Breast epithelium (tissue), 3 donors: Measurements from ENCODE around the gene ZNF473.
"Not testable (repeated sequence)": the region's sequence is repeated elsewhere in the genome, so short reads cannot be mapped to it uniquely, and the experiment has no call there.

Experiments
- POLR2AphosphoS5 ChIP-seq, 3 donors: sonication (generic); formaldehyde crosslinking; IDR thresholded peaks; one replicate each; pipeline ENCODE4 v1.6.1; 2017; ENCODE audit warnings: antibody characterized with exemption in 3 of 3
- TF ChIP-seq, protein P1 (sequence below), 3 donors: fragments of 450-650 bp; IDR thresholded peaks; one replicate each; pipeline ENCODE4 v1.5.1; 2016 to 2017; ENCODE audit warnings: antibody characterized with exemption in 3 of 3, mild to moderate bottlenecking in 3 of 3, moderate library complexity in 3 of 3

DNA sequence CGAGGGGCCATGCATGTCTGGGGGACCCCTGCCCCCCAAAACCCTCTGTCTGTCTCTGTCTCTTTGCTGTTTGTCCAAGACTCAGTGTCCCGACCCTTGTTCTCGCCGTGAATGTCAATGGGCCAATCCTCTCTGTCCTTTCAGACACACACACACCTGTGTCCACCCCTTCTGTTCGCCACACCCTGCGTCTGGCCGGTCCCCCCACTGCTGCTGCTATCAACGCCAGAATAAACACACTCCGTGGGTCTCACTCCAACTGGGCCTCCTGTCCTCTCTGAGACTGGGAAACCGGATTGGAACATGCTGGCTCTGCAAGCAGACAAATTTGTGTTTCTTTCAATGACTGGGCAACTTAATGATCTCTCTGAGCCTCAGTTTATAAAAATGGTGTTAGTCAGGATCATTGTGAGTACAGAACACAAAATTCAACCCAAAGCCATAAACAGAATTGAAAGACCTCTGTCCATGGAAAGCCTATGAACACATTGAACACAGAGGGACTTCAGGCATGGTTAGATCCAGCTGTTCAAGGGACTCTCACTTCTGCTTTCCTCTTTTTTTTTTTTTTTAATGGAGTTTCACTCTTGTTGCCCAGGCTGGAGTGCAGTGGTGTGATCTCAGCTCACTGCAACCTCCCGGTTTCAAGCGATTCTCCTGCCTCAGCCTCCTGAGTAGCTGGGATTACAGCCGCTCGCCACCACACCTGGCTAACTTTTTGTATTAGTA lies 50.0 kb downstream of the ZNF473 start:
- TF ChIP-seq, protein P1, sequence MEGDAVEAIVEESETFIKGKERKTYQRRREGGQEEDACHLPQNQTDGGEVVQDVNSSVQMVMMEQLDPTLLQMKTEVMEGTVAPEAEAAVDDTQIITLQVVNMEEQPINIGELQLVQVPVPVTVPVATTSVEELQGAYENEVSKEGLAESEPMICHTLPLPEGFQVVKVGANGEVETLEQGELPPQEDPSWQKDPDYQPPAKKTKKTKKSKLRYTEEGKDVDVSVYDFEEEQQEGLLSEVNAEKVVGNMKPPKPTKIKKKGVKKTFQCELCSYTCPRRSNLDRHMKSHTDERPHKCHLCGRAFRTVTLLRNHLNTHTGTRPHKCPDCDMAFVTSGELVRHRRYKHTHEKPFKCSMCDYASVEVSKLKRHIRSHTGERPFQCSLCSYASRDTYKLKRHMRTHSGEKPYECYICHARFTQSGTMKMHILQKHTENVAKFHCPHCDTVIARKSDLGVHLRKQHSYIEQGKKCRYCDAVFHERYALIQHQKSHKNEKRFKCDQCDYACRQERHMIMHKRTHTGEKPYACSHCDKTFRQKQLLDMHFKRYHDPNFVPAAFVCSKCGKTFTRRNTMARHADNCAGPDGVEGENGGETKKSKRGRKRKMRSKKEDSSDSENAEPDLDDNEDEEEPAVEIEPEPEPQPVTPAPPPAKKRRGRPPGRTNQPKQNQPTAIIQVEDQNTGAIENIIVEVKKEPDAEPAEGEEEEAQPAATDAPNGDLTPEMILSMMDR (IDR thresholded peaks at IDR 0.05), result not testable (repeated sequence)
- TF ChIP-seq POLR2AphosphoS5 (IDR thresholded peaks at IDR 0.05), result not testable (repeated sequence)
